Measurements from ENCODE around the gene TMPRSS13.

Gene TMPRSS13

GRCh38 chr11:117873828-117874125 is 55.4 kb downstream of the TMPRSS13 start:
- H3K27me3 ChIP-seq, result peaks cover 70% of the 10 kb centered on the region
- H3K36me3 ChIP-seq, result no peaks in the 10 kb centered on the region
- no peak overlapping the region for H3K4me3 ChIP-seq (ENCODE audit: low read depth in 1 of 2, low read length in 1 of 2)
- no peaks in the 10 kb centered on the region for H3K9me3 ChIP-seq
- peaks cover 5 to 14% of the 10 kb centered on the region in 2 experiments for H3K4me1 ChIP-seq (ENCODE audit: control insufficient read depth in 1 of 2, insufficient read depth in 1 of 2, low read depth in 1 of 2, low read length in 1 of 2)
- no peak for TF ChIP-seq CTCF (IDR thresholded peaks at IDR 0.05)
- no peak overlapping the region for H3K27ac ChIP-seq

GRCh38 chr11:117872975-117873827 is 56.0 kb downstream of the TMPRSS13 start:
- Histone ChIP-seq H3K36me3 (no peaks in the 10 kb centered on the region), H3K27me3 (peaks cover 64% of the 10 kb centered on the region), H3K4me1 (ENCODE audit: control insufficient read depth in 1 of 2, insufficient read depth in 1 of 2, low read depth in 1 of 2, low read length in 1 of 2) (peaks cover 5 to 14% of the 10 kb centered on the region in 2 experiments), H3K9me3 (no peaks in the 10 kb centered on the region), H3K4me3 (ENCODE audit: low read depth in 1 of 2, low read length in 1 of 2) (no peak overlapping the region), H3K27ac (no peak overlapping the region)
- TF ChIP-seq CTCF (IDR thresholded peaks at IDR 0.05), result no peak

- no peak for TF ChIP-seq CTCF (IDR thresholded peaks at IDR 0.05)
- Histone ChIP-seq H3K4me1 (ENCODE audit: control insufficient read depth in 1 of 2, insufficient read depth in 1 of 2, low read depth in 1 of 2, low read length in 1 of 2) (peaks cover 5 to 14% of the 10 kb centered on the region in 2 experiments), H3K27ac (no peak overlapping the region), H3K27me3 (peaks cover 57% of the 10 kb centered on the region), H3K4me3 (ENCODE audit: low read depth in 1 of 2, low read length in 1 of 2) (no peak overlapping the region), H3K36me3 (no peaks in the 10 kb centered on the region), H3K9me3 (no peaks in the 10 kb centered on the region)
Measured at GRCh38 chr11:117872420-117872961, 56.7 kb downstream of the TMPRSS13 start.

- TF ChIP-seq CTCF (IDR thresholded peaks at IDR 0.05), result no peak
- H3K9me3 ChIP-seq, result no peaks in the 10 kb centered on the region
- peaks cover 5 to 14% of the 10 kb centered on the region in 2 experiments for H3K4me1 ChIP-seq (ENCODE audit: control insufficient read depth in 1 of 2, insufficient read depth in 1 of 2, low read depth in 1 of 2, low read length in 1 of 2)
- H3K27me3 ChIP-seq, result peaks cover 50% of the 10 kb centered on the region
- H3K36me3 ChIP-seq, result no peaks in the 10 kb centered on the region
- H3K27ac ChIP-seq, result no peak overlapping the region
- H3K4me3 ChIP-seq (ENCODE audit: low read depth in 1 of 2, low read length in 1 of 2), result no peak overlapping the region
Measured at GRCh38 chr11:117871784-117872183, 57.4 kb downstream of the TMPRSS13 start.

- TF ChIP-seq CTCF (IDR thresholded peaks at IDR 0.05), result no peak
- peaks cover 44% of the 10 kb centered on the region for H3K27me3 ChIP-seq
- no peaks in the 10 kb centered on the region for H3K36me3 ChIP-seq
- no peak overlapping the region for H3K27ac ChIP-seq
- H3K4me3 ChIP-seq (ENCODE audit: low read depth in 1 of 2, low read length in 1 of 2), result no peak overlapping the region
- H3K4me1 ChIP-seq (ENCODE audit: control insufficient read depth in 1 of 2, insufficient read depth in 1 of 2, low read depth in 1 of 2, low read length in 1 of 2), result peaks cover 5 to 14% of the 10 kb centered on the region in 2 experiments
- no peaks in the 10 kb centered on the region for H3K9me3 ChIP-seq
Measured at GRCh38 chr11:117871160-117871559, 58.0 kb downstream of the TMPRSS13 start.
